Adrenal gland (tissue), 5 donors: ENCODE data around the gene WIPF3.

Source experiments
- CTCF ChIP-seq, 6 experiments: fragments of 450-650 bp in 4 of 6; fragments of 200-600 bp in 2 of 6; sonication (generic) in 1 of 6; IDR thresholded peaks; 1 replicate in 5 of 6; 2 replicates in 1 of 6; pipeline versions ENCODE4 v1.5.1 to v1.8.0; 2016 to 2021; ENCODE audit warnings: antibody characterized with exemption in 6 of 6, mild to moderate bottlenecking in 2 of 6, moderate library complexity in 1 of 6
- POLR2A ChIP-seq, 2 donors: fragments of 450-650 bp; IDR thresholded peaks; one replicate each; pipeline ENCODE4 v1.6.1; 2017; ENCODE audit warnings: antibody characterized with exemption in 2 of 2, mild to moderate bottlenecking in 2 of 2, moderate library complexity in 1 of 2
- donor health status: DM: no; HTN: no; CAD: no.

- TF ChIP-seq CTCF (IDR thresholded peaks at IDR 0.05) (no peak), POLR2A (IDR thresholded peaks at IDR 0.05) (no peak)
These were observed 113.5 kb downstream of the WIPF3 start for GRCh38 chr7:29919790-29920189.
